Measurements from ENCODE around the gene RPL12.
"Not testable (repeated sequence)": the region's sequence is repeated elsewhere in the genome, so short reads cannot be mapped to it uniquely, and the experiment has no call there.

RPL12 gene

GRCh38 chr9:127467621-127468020 lies 16.4 kb upstream of the RPL12 start:
- DNase-seq: no peak

GRCh38 chr9:127466407-127466917 lies 15.3 kb upstream of the RPL12 start:
- not testable (repeated sequence) for DNase-seq

GRCh38 chr9:127463911-127464310 lies 12.7 kb upstream of the RPL12 start:
- DNase-seq: no peak

- no peak for DNase-seq
These were observed 12.2 kb upstream of the RPL12 start for GRCh38 chr9:127463382-127463781.

- DNase-seq: no peak
These were observed 7.7 kb upstream of the RPL12 start for GRCh38 chr9:127458921-127459320.

GRCh38 chr9:127457191-127457878 lies 6.1 kb upstream of the RPL12 start:
- DNase-seq: no peak

- no peak for DNase-seq
These were observed 4.3 kb upstream of the RPL12 start for GRCh38 chr9:127455324-127455992.

- no peak for DNase-seq
These were observed 1.5 kb upstream of the RPL12 start for GRCh38 chr9:127452691-127453090.

- peak; percentile 29 for DNase-seq
These were observed 851 bp upstream of the RPL12 start for GRCh38 chr9:127451858-127452656.

- DNase-seq: no peak
These were observed 327 bp upstream of the RPL12 start for GRCh38 chr9:127451608-127451857.

GRCh38 chr9:127450243-127450760 lies 904 bp downstream of the RPL12 start:
- DNase-seq: no peak

- DNase-seq: no peak
These were observed 1.8 kb downstream of the RPL12 start for GRCh38 chr9:127449332-127449966.

GRCh38 chr9:127448112-127448805 lies 2.9 kb downstream of the RPL12 start:
- DNase-seq: no peak

GRCh38 chr9:127447416-127448111 lies 3.6 kb downstream of the RPL12 start:
- no peak for DNase-seq

- no peak for DNase-seq
These were observed 4.3 kb downstream of the RPL12 start for GRCh38 chr9:127446713-127447415.

- no peak for DNase-seq
These were observed 5.1 kb downstream of the RPL12 start for GRCh38 chr9:127445851-127446712.

- DNase-seq: no peak
These were observed 6.0 kb downstream of the RPL12 start for GRCh38 chr9:127444921-127445850.

- DNase-seq: no peak
These were observed 6.8 kb downstream of the RPL12 start for GRCh38 chr9:127444283-127444920.
